Pancreas (tissue), 10 donors: ENCODE data around the gene ABTB2. TPM values are rescaled to one million over a fixed set of nuclear protein-coding genes. Genes with fewer than 3 reads are reported as not detected.
A peak's percentile ranks its signal among the peaks of the same experiment; 100 is the strongest.

Experiments used
- ATAC-seq, 4 donors: fragments of 200-7000 bp; cut with Tn5 transposase; one replicate each; pipeline versions ENCODE4 v1.8.0 to v1.9.1; 2020; ENCODE audit warnings: mild to moderate bottlenecking in 4 of 4, moderate library complexity in 4 of 4
- DNase-seq, 6 donors: peaks; one replicate each; pipeline ENCODE4 v3.0.0-alpha.2; 2020
- FAIRE-seq: peaks from 2 replicates; lab custom pipeline; 2012; peaks lifted over from hg19 to GRCh38; lab: Jason Lieb, UNC
- H3K27ac ChIP-seq, 4 donors: fragments of 200-600 bp; sonication (generic); 1 replicate in 3 of 4; 2 replicates in 1 of 4; pipeline versions ENCODE4 v1.5.0 to v1.8.0; 2020
- H3K27me3 ChIP-seq, 4 donors: fragments of 200-600 bp; one replicate each; pipeline ENCODE4 v1.8.0; 2021
- H3K36me3 ChIP-seq, 3 donors: fragments of 200-600 bp; sonication (generic) in 1 of 3; one replicate each; pipeline versions ENCODE4 v1.5.0 to v1.8.0; 2020 to 2021
- H3K4me1 ChIP-seq, 3 donors: fragments of 200-600 bp; one replicate each; pipeline ENCODE4 v1.8.0; 2021
- H3K4me3 ChIP-seq, 4 donors: fragments of 200-600 bp; sonication (generic) in 2 of 4; one replicate each; pipeline versions ENCODE4 v1.5.0 to v1.8.0; 2020 to 2021
- H3K9me3 ChIP-seq, 4 donors: fragments of 200-600 bp; one replicate each; pipeline ENCODE4 v1.8.0; 2021
- WGBS, 2 donors: extraction: QIAGEN DNeasy Blood & Tissue Kit; methylation state at CpG; one replicate each; pipeline ENCODE4 v1.1.7; 2013; 5-methylcytosine and 5-hydroxymethylcytosine counted together
- intact Hi-C, 3 donors: fragments of 100-400 bp; cut with DNase I; formaldehyde crosslinking; loops; one replicate each; pipeline versions ENCODE4 v1.11.1 to v1.14.2; 2022
- polyA plus RNA-seq, 2 donors: library from polyadenylated mRNA; stranded (reverse); fragments of 200-250 nt; gene quantifications; one replicate each; pipeline ENCODE4 v1.2.3, GENCODE V29; 2013
- total RNA-seq, 6 donors: library from RNA; stranded (reverse); fragmentation: NEBNext Ultra II Directional in 4 of 6; extraction: Animal tissue kit (Norgen Biotek cat#: 25700) in 4 of 6; gene quantifications; one replicate each; pipeline versions ENCODE4 v1.2.1 to v1.2.4, GENCODE V29; 2021 to 2023
- TF ChIP-seq, protein P1 (sequence below), 4 donors: fragments of 200-600 bp; sonication (generic) in 3 of 4; IDR thresholded peaks; one replicate each; pipeline versions ENCODE4 v1.5.0 to v1.8.0; 2021; ENCODE audit warnings: antibody characterized with exemption in 4 of 4
- donor health status: healthy with polysubstance abuse.
- donor health status: DM: no; HTN: no; CAD: no; lungs with moderate emphysema.
- donor health status: DM: no; HTN: no; CAD: no.
- donor health status: control.
- donor health status: control.
- donor health status: Bipolar disorder and iron deficiency.
- donor health status: DM: yes; HTN: yes; CAD: no.
- donor health status: DM: no; HTN: no; CAD: no.
- donor health status: DM: no; HTN: no; CAD: no.
- donor health status: DM: yes; HTN: yes; CAD: no.

The ABTB2 gene
- total and polyA plus RNA-seq, 8 donors = 0.63 to 4.4 (median 1.9) TPM

- no peak overlapping the region for H3K4me3 ChIP-seq
- H3K4me1 ChIP-seq = no peaks in the 10 kb centered on the region
- H3K27ac ChIP-seq = no peak overlapping the region
- H3K36me3 ChIP-seq = no peaks in the 10 kb centered on the region
- FAIRE-seq = no peak
- DNase-seq = no peak
- TF ChIP-seq, protein P1, sequence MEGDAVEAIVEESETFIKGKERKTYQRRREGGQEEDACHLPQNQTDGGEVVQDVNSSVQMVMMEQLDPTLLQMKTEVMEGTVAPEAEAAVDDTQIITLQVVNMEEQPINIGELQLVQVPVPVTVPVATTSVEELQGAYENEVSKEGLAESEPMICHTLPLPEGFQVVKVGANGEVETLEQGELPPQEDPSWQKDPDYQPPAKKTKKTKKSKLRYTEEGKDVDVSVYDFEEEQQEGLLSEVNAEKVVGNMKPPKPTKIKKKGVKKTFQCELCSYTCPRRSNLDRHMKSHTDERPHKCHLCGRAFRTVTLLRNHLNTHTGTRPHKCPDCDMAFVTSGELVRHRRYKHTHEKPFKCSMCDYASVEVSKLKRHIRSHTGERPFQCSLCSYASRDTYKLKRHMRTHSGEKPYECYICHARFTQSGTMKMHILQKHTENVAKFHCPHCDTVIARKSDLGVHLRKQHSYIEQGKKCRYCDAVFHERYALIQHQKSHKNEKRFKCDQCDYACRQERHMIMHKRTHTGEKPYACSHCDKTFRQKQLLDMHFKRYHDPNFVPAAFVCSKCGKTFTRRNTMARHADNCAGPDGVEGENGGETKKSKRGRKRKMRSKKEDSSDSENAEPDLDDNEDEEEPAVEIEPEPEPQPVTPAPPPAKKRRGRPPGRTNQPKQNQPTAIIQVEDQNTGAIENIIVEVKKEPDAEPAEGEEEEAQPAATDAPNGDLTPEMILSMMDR (IDR thresholded peaks at IDR 0.05) = no peak
- WGBS, 2 donors = 88 to 93% methylated on average over 7 of the region's 7 CpGs
- no peak for ATAC-seq
- no peaks in the 10 kb centered on the region for H3K9me3 ChIP-seq
- intact Hi-C loops = no loop called here
- H3K27me3 ChIP-seq = no peaks in the 10 kb centered on the region
These were observed 122.2 kb downstream of the ABTB2 start for GRCh38 chr11:34235591-34236071.

- no peak for FAIRE-seq
- Histone ChIP-seq H3K4me3 (no peak overlapping the region), H3K27me3 (no peaks in the 10 kb centered on the region), H3K4me1 (no peaks in the 10 kb centered on the region), H3K36me3 (no peaks in the 10 kb centered on the region), H3K9me3 (no peaks in the 10 kb centered on the region), H3K27ac (peak overlapping the region in 2 of 4 donors; percentile 73 to 77)
- intact Hi-C loops = no loop called here
- 77 to 82% methylated on average over 4 of the region's 4 CpGs for WGBS, 2 donors
- TF ChIP-seq, protein P1 (IDR thresholded peaks at IDR 0.05) = no peak
- no peak for ATAC-seq
- DNase-seq = no peak
These were observed 122.6 kb downstream of the ABTB2 start for GRCh38 chr11:34235189-34235588.

- 64 to 65% methylated on average over 9 of the region's 9 CpGs for WGBS, 2 donors
- intact Hi-C loops = no loop called here
- FAIRE-seq = no peak
These were observed 123.6 kb downstream of the ABTB2 start for GRCh38 chr11:34234086-34234740.

GRCh38 chr11:34233215-34233614 lies 124.6 kb downstream of the ABTB2 start:
- no peaks in the 10 kb centered on the region for H3K9me3 ChIP-seq
- no peak for ATAC-seq
- no peak for FAIRE-seq
- H3K36me3 ChIP-seq = no peaks in the 10 kb centered on the region
- H3K4me3 ChIP-seq = no peak overlapping the region
- no peak overlapping the region for H3K27ac ChIP-seq
- 93 to 94% methylated on average over 2 of the region's 2 CpGs for WGBS, 2 donors
- no peak for DNase-seq
- H3K27me3 ChIP-seq = no peaks in the 10 kb centered on the region
- intact Hi-C loops = no loop called here
- TF ChIP-seq, protein P1 (IDR thresholded peaks at IDR 0.05) = no peak
- H3K4me1 ChIP-seq = no peaks in the 10 kb centered on the region

More at GRCh38 chr11:34234086-34234740, 123.6 kb downstream of the ABTB2 start:
- H3K9me3 ChIP-seq = no peaks in the 10 kb centered on the region
- TF ChIP-seq, protein P1 (IDR thresholded peaks at IDR 0.05) = no peak
- DNase-seq = peak in 3 of 6 donors; percentile 35 to 45 (median 37)
- no peaks in the 10 kb centered on the region for H3K27me3 ChIP-seq
- H3K4me3 ChIP-seq = no peak overlapping the region
- ATAC-seq = peak; percentile 66 to 89 (median 82)
- peak overlapping the region in 3 of 4 donors; percentile 24 to 77 (median 73) for H3K27ac ChIP-seq
- H3K4me1 ChIP-seq = no peaks in the 10 kb centered on the region
- no peaks in the 10 kb centered on the region for H3K36me3 ChIP-seq

DNA sequence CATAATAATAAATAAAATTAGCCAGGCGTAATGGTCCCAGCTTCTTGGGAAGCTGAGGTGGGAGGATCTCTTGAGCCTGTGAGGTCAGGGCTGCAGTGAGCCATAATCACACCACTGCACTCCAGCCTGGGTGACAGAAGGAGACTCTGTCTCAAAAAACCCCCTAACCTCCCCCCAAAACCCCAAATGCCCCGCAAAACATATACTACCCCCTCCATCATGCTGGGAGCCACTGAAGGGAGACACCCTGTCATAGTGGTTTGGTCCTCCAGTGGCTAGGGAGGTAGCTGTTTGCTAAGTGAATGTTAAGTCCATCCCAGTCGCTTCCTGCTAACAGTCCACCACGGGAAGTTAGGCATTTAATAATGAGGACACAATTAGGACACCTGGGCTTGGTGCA lies 125.0 kb downstream of the ABTB2 start:
- ATAC-seq (no peak), DNase-seq (no peak), FAIRE-seq (no peak)
- Histone ChIP-seq H3K4me3 (no peak overlapping the region), H3K27me3 (no peaks in the 10 kb centered on the region), H3K36me3 (no peaks in the 10 kb centered on the region), H3K4me1 (no peaks in the 10 kb centered on the region), H3K27ac (no peak overlapping the region), H3K9me3 (no peaks in the 10 kb centered on the region)
- TF ChIP-seq, protein P1 (IDR thresholded peaks at IDR 0.05) = no peak
- intact Hi-C loops = no loop called here
- 88 to 90% methylated on average over 4 of the region's 4 CpGs for WGBS, 2 donors
